Lung (tissue), 12 donors: ENCODE results near the gene KCNQ2. TPM values are rescaled to one million over a fixed set of nuclear protein-coding genes. Genes with fewer than 3 reads are reported as not detected.

Source experiments
- ATAC-seq: fragments of 200-7000 bp; cut with Tn5 transposase; one replicate; pipeline ENCODE4 v1.9.1; 2020; ENCODE audit warnings: moderate number of reproducible peaks; ENCODE audit not compliant: insufficient read depth, low FRiP score
- DNase-seq, 3 donors: peaks; one replicate each; pipeline ENCODE4 v3.0.0-alpha.2; 2013 to 2017
- H3K27ac ChIP-seq, 2 donors: one replicate each; pipeline ENCODE4 v1.5.1; 2013; ENCODE audit warnings: mild to moderate bottlenecking in 2 of 2, moderate library complexity in 2 of 2, control low read depth in 1 of 2, inconsistent platforms in 1 of 2, low read depth in 1 of 2, low read length in 1 of 2
- H3K27me3 ChIP-seq, 3 donors: one replicate each; pipeline ENCODE4 v1.5.1; 2013; ENCODE audit warnings: low read length in 2 of 3; ENCODE audit not compliant: control insufficient read depth in 3 of 3, insufficient read depth in 3 of 3
- H3K36me3 ChIP-seq, 4 donors: one replicate each; pipeline ENCODE4 v1.5.1; 2013; ENCODE audit warnings: low read length in 4 of 4, mild to moderate bottlenecking in 1 of 4, moderate library complexity in 1 of 4; ENCODE audit not compliant: control insufficient read depth in 4 of 4, insufficient read depth in 4 of 4
- H3K4me1 ChIP-seq, 5 donors: one replicate each; pipeline ENCODE4 v1.5.1; 2013; ENCODE audit warnings: low read length in 5 of 5, mild to moderate bottlenecking in 2 of 5, moderate library complexity in 1 of 5; ENCODE audit not compliant: control insufficient read depth in 5 of 5, insufficient read depth in 5 of 5
- H3K4me3 ChIP-seq: one replicate; pipeline ENCODE4 v1.5.1; 2013; ENCODE audit warnings: mild to moderate bottlenecking, control low read depth, moderate library complexity
- H3K9ac ChIP-seq, 2 donors: one replicate each; pipeline ENCODE4 v1.5.1; 2013; ENCODE audit warnings: low read length in 2 of 2, control low read depth in 1 of 2; ENCODE audit not compliant: insufficient read depth in 1 of 2
- H3K9me3 ChIP-seq, 4 donors: one replicate each; pipeline ENCODE4 v1.5.1; 2013; ENCODE audit warnings: low read length in 3 of 4, mild to moderate bottlenecking in 1 of 4, moderate library complexity in 1 of 4; ENCODE audit not compliant: control insufficient read depth in 4 of 4, insufficient read depth in 3 of 4
- CTCF ChIP-seq: IDR thresholded peaks from 2 replicates; pipeline ENCODE4 v1.5.1; 2012; ENCODE audit warnings: mild to moderate bottlenecking; ENCODE audit errors: control extremely low read depth, extremely low read depth
- WGBS, 2 donors: extraction: QIAGEN DNeasy Blood & Tissue Kit; methylation state at CpG; one replicate each; pipeline ENCODE4 v1.1.7; 2013; 5-methylcytosine and 5-hydroxymethylcytosine counted together
- polyA plus RNA-seq, 2 donors: library from polyadenylated mRNA; stranded (reverse); fragments of 200-250 nt; gene quantifications; one replicate each; pipeline ENCODE4 v1.2.1, GENCODE V29; 2013
- total RNA-seq, 2 donors: library from RNA; depleted of rRNA in 1 of 2; stranded (reverse); fragments of >200 nt in 1 of 2; gene quantifications; one replicate each; pipeline ENCODE4 v1.2.1, GENCODE V29; 2014 to 2021
- donor health status: control.
- donor health status: control.
- donor health status: Bipolar disorder and iron deficiency.
- donor health status: healthy.
- donor health status: DM: yes; HTN: yes; CAD: no.

KCNQ2 gene
- total and polyA plus RNA-seq, 4 donors = 0.18 to 6.8 (median 0.28) TPM; not detected in 1

GRCh38 chr20:63500151-63500901, 27.9 kb upstream of the KCNQ2 start:
- DNase-seq = no peak
- H3K9ac ChIP-seq = no peak overlapping the region
- no peak for TF ChIP-seq CTCF
- no peak overlapping the region for H3K4me3 ChIP-seq
- ATAC-seq = no peak
- WGBS, 2 donors = 80 to 88% methylated on average over 24 of the region's 24 CpGs
- H3K9me3 ChIP-seq = peaks cover 0 to 10% (median 4%) of the 10 kb centered on the region in 4 donors
- peaks cover 15 to 50% (median 21%) of the 10 kb centered on the region in 3 donors for H3K27me3 ChIP-seq
- peak overlapping the region in 1 of 2 donors; percentile 74 for H3K27ac ChIP-seq
- H3K36me3 ChIP-seq = no peaks in the 10 kb centered on the region
- H3K4me1 ChIP-seq = peaks cover 0 to 8% (median 2%) of the 10 kb centered on the region in 5 donors

GRCh38 chr20:63499338-63499969, 27.0 kb upstream of the KCNQ2 start:
- peaks cover 0 to 2% (median under 1%) of the 10 kb centered on the region in 4 donors for H3K9me3 ChIP-seq
- ATAC-seq (no peak), DNase-seq (no peak)
- no peaks in the 10 kb centered on the region for H3K36me3 ChIP-seq
- H3K27ac ChIP-seq = peak overlapping the region in 1 of 2 donors; percentile 74
- peaks cover 0 to 8% (median 2%) of the 10 kb centered on the region in 5 donors for H3K4me1 ChIP-seq
- H3K4me3 ChIP-seq = no peak overlapping the region
- peaks cover 17 to 50% (median 21%) of the 10 kb centered on the region in 3 donors for H3K27me3 ChIP-seq
- 8 to 15% methylated on average over 34 to 48 of the region's 48 CpGs for WGBS, 2 donors
- H3K9ac ChIP-seq = no peak overlapping the region
- no peak for TF ChIP-seq CTCF

GRCh38 chr20:63498960-63499337, 26.5 kb upstream of the KCNQ2 start, which contains the start of gene EEF1A2:
Gene EEF1A2, minus strand, starts transcription at chr20:63499083. Its CDS starts 1,320 bp downstream, at chr20:63497763.
- Histone ChIP-seq H3K27ac (peak within 1 kb of the TSS in 1 of 2 donors; percentile 95), H3K9ac (no peak within 1 kb of the TSS), H3K4me3 (no peak within 1 kb of the TSS), H3K36me3 (no peaks in the 10 kb centered on the region), H3K4me1 (peaks cover 0 to 8% (median 2%) of the 10 kb centered on the region in 5 donors), H3K27me3 (peaks cover 17 to 50% (median 21%) of the 10 kb centered on the region in 3 donors), H3K9me3 (no peaks in the 10 kb centered on the region)
- no peak for TF ChIP-seq CTCF
- DNase-seq (no peak), ATAC-seq (no peak)
- WGBS, 2 donors = 1% methylated on average over 29 to 58 of the region's 58 CpGs
